Stimulated activated CD8-positive, alpha-beta memory T cell treated with anti-CD3 and anti-CD28 coated beads, Interleukin-4, amount 100 ng/mL, for 1 hour (primary cell): Measurements from ENCODE around the gene RPL5.
"Not testable (repeated sequence)": the region's sequence is repeated elsewhere in the genome, so short reads cannot be mapped to it uniquely, and the experiment has no call there.

Experiments used
- DNase-seq, 2 donors: peaks; one replicate each; pipeline ENCODE4 v3.0.0-alpha.2; 2020; ENCODE audit warnings: low read depth in 2 of 2, low spot score in 1 of 2

RPL5 gene

GRCh38 chr1:92831762-92832536 is at the start of gene RPL5:
RPL5 (plus strand) TSS chr1:92832040; CDS start chr1:92832115, 75 bp downstream.
- DNase-seq, result peak; percentile 92 to 95

- DNase-seq, result not testable (repeated sequence)
Measured at GRCh38 chr1:92783550-92783949, 48.3 kb upstream of the RPL5 start.

GRCh38 chr1:92784021-92784638 is 47.7 kb upstream of the RPL5 start:
- DNase-seq, result no peak

GRCh38 chr1:92784639-92785500 is 47.0 kb upstream of the RPL5 start, which contains the start of gene EVI5:
EVI5 (minus strand) TSS chr1:92785108; CDS start chr1:92736546, 48,562 bp downstream.
- peak; percentile 7 to 16 for DNase-seq

- DNase-seq, result no peak
Measured at GRCh38 chr1:92786111-92786901, 45.5 kb upstream of the RPL5 start.

- DNase-seq, result no peak
Measured at GRCh38 chr1:92790081-92790480, 41.8 kb upstream of the RPL5 start.

- DNase-seq, result no peak
Measured at GRCh38 chr1:92790867-92791266, 41.0 kb upstream of the RPL5 start.

GRCh38 chr1:92791487-92792066 is 40.3 kb upstream of the RPL5 start:
- DNase-seq, result no peak

GRCh38 chr1:92792340-92792782 is 39.5 kb upstream of the RPL5 start:
- DNase-seq, result no peak

GRCh38 chr1:92795166-92795565 is 36.7 kb upstream of the RPL5 start:
- no peak for DNase-seq

- no peak for DNase-seq
Measured at GRCh38 chr1:92797297-92797696, 34.5 kb upstream of the RPL5 start.

GRCh38 chr1:92797961-92798360 is 33.9 kb upstream of the RPL5 start:
- DNase-seq, result no peak

- DNase-seq, result no peak
Measured at GRCh38 chr1:92803140-92803887, 28.5 kb upstream of the RPL5 start.

GRCh38 chr1:92804721-92805201 is 27.1 kb upstream of the RPL5 start:
- no peak for DNase-seq

- no peak for DNase-seq
Measured at GRCh38 chr1:92805216-92805615, 26.6 kb upstream of the RPL5 start.

GRCh38 chr1:92808381-92808780 is 23.5 kb upstream of the RPL5 start:
- no peak for DNase-seq

- DNase-seq, result no peak
Measured at GRCh38 chr1:92816732-92817131, 15.1 kb upstream of the RPL5 start.

- DNase-seq, result no peak
Measured at GRCh38 chr1:92817137-92817697, 14.6 kb upstream of the RPL5 start.
